Hematopoietic multipotent progenitor cell treated with erythropoietin and hydrocortisone succinate and interleukin-3 and kit ligand, for 6 days (in vitro differentiated cells): ENCODE measurements around the gene SLC11A1.

Experiments used
- DNase-seq: peaks from one replicate; pipeline ENCODE4 v3.0.0-alpha.2; 2015

SLC11A1 gene

GRCh38 chr2:218436992-218437391 lies 54.9 kb downstream of the SLC11A1 start:
- no peak for DNase-seq

DNA sequence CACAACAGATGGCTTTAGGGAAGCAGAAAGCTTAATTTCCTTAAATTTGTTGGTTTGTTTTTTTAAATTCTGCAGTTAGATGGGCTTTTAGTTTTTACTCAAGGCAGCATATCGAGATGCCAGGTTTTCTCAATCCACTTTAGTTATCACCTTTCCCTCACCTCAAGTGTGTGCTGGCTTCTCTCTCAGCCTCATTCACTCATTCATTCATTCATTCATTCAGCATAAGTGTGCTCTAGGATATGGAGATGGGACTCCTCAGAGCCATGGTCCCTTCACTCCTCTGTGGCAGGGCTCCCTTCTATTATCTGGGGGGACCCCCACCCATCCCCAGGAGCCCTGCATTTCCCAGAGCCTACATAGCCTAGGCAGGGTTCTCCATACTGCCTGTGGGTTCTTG lies 55.9 kb downstream of the SLC11A1 start:
- DNase-seq = no peak

DNA sequence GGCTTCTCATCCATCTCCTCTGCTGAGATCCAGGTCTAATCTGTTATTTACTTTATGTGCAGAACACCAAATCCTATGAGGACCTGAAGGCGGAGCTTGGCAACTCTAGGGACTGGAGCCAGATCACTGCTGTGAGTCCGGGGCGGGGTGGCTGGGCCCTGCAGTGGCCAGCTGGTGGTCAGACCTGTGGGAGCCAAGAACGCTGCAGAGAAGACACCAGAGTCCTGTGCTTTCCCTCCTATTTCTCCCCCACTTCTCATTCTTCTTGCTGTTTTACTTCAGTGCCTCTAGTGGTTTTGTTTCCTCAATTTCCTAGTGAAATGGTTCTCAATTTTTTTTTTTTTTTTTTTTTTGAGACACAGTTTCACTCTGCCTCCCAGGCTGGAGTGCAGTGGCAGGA lies 56.5 kb downstream of the SLC11A1 start:
- no peak for DNase-seq

DNA sequence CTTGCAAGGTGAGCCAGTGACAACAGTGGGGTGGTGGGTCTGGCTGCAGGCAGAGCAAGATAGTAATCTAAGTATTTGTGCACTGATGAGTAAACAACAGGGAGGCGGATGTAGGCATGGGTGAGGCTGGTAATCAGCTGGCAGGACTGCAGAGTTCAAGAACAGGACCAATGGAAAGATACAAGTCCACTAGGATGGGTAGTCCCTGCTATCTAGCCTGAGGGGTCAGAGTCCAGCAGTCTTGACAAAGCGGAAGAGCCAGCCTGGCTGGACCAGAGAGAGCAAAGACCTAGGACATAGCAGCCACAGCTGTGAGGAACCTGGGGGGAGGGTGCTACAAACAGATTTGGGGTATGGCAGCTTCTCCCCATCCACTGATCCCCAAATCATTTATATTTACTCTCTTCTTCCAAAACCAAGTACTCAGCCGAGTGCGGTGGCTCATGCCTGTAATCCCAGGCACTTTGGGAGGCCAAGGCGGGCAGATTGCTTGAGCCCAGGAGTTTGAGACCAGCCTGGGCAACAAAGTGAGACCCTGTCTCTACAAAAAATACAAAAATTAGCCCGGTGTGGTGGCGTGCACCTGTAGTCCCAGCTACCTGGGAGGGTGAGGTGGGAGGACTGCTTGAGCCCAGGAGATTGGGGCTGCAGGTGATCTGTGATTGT lies 62.8 kb downstream of the SLC11A1 start:
- no peak for DNase-seq

DNA sequence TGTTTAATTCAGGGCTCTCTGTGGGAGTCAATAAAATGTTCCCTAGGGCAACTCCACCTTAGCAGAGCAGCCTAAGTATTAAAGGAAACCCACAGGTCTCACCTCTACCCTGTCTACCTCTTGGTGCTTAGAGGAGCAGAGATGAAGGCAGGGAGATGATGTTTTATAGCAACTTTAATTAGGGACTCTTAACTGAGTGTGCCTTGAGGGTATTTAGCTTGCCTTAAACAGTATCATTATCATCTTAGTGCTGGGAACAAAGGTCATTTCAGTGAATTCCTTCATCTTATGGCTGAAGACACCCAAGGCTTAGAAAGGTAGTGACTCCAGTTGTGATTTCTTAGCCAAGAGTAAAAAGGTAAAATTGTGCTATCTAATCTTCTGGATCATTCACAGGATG lies 63.5 kb downstream of the SLC11A1 start:
- no peak for DNase-seq
